HepG2 (cell line): Measurements from ENCODE around the gene MEA1. TPM values are rescaled to one million over a fixed set of nuclear protein-coding genes. Genes with fewer than 3 reads are reported as not detected.
A peak's percentile ranks its signal among the peaks of the same experiment; 100 is the strongest.

Experiments
- CENPX ChIP-seq: sonication (generic); formaldehyde crosslinking; IDR thresholded peaks from 2 replicates; pipeline ENCODE4 v1.9.0; 2021; ENCODE audit warnings: mild to moderate bottlenecking, missing genetic modification reagents, moderate library complexity
- GLI4 ChIP-seq: sonication (generic); formaldehyde crosslinking; IDR thresholded peaks from 2 replicates; pipeline ENCODE4 v1.5.1; 2020; ENCODE audit warnings: missing genetic modification reagents, mild to moderate bottlenecking, moderate library complexity, borderline replicate concordance
- GTF3A ChIP-seq: sonication (generic); formaldehyde crosslinking; conservative IDR thresholded peaks from 2 replicates; pipeline ENCODE4 v1.4.0; 2020; ENCODE audit warnings: mild to moderate bottlenecking, missing genetic modification reagents
- KDM1A ChIP-seq: IDR thresholded peaks from 2 replicates; pipeline ENCODE4 v1.6.1; 2016; ENCODE audit warnings: missing compliant biosample characterization
- KDM4B ChIP-seq: sonication (generic); formaldehyde crosslinking; IDR thresholded peaks from 2 replicates; pipeline ENCODE4 v1.4.0; 2020; ENCODE audit warnings: missing genetic modification reagents
- KLF11 ChIP-seq: IDR thresholded peaks from 2 replicates; pipeline ENCODE4 v1.6.1; 2016; ENCODE audit warnings: missing compliant biosample characterization
- KLF6 ChIP-seq: IDR thresholded peaks from 2 replicates; pipeline ENCODE4 v1.8.0; 2016; ENCODE audit warnings: missing biosample characterization, missing genetic modification reagents
- MAFF ChIP-seq: IDR thresholded peaks from 2 replicates; pipeline ENCODE4 v1.6.1; 2011; ENCODE audit warnings: low read depth, low read length, improper control_type of control experiment
- MED8 ChIP-seq: sonication (generic); formaldehyde crosslinking; IDR thresholded peaks from 2 replicates; pipeline ENCODE4 v1.8.1; 2023; ENCODE audit warnings: mild to moderate bottlenecking, missing genetic modification reagents; ENCODE audit not compliant: insufficient replicate concordance
- NONO ChIP-seq, 2 experiments: fragments of 450-650 bp in 1 of 2; sonication (generic) in 1 of 2; formaldehyde crosslinking in 1 of 2; IDR thresholded peaks in 1 of 2; conservative IDR thresholded peaks in 1 of 2; 2 replicates each; pipeline versions ENCODE4 v1.6.1 to v1.8.0; 2017 to 2022; ENCODE audit warnings: mild to moderate bottlenecking in 1 of 2, missing genetic modification reagents in 1 of 2, moderate library complexity in 1 of 2
- ONECUT2 ChIP-seq: sonication (generic); formaldehyde crosslinking; IDR thresholded peaks from 2 replicates; pipeline ENCODE4 v1.4.0; 2020; ENCODE audit warnings: missing genetic modification reagents
- RARA ChIP-seq: IDR thresholded peaks from 2 replicates; pipeline ENCODE4 v1.6.1; 2016; ENCODE audit warnings: missing genetic modification reagents, missing compliant biosample characterization
- RFXANK ChIP-seq: IDR thresholded peaks from 2 replicates; pipeline ENCODE4 v1.6.1; 2016
- SIX1 ChIP-seq: sonication (generic); formaldehyde crosslinking; IDR thresholded peaks from 2 replicates; pipeline ENCODE4 v1.4.0; 2020; ENCODE audit warnings: missing genetic modification reagents, borderline replicate concordance
- ZFY ChIP-seq: sonication (generic); formaldehyde crosslinking; IDR thresholded peaks from 2 replicates; pipeline ENCODE4 v1.4.0; 2020; ENCODE audit warnings: missing genetic modification reagents
- ZNF205 ChIP-seq: IDR thresholded peaks from 2 replicates; pipeline ENCODE4 v1.6.1; 2018; ENCODE audit warnings: missing biosample characterization, missing genetic modification reagents
- ZNF331 ChIP-seq: sonication (generic); formaldehyde crosslinking; IDR thresholded peaks from 2 replicates; pipeline ENCODE4 v1.4.0; 2020; ENCODE audit warnings: missing genetic modification reagents
- ZNF44 ChIP-seq: sonication (generic); formaldehyde crosslinking; IDR thresholded peaks from 2 replicates; pipeline ENCODE4 v1.5.1; 2020; ENCODE audit warnings: mild to moderate bottlenecking, missing genetic modification reagents
- ZNF567 ChIP-seq: sonication (generic); formaldehyde crosslinking; IDR thresholded peaks from 2 replicates; pipeline ENCODE4 v1.8.1; 2023; ENCODE audit warnings: mild to moderate bottlenecking, missing genetic modification reagents, borderline replicate concordance
- ZNF619 ChIP-seq: sonication (generic); formaldehyde crosslinking; IDR thresholded peaks from 2 replicates; pipeline ENCODE4 v1.4.0; 2020; ENCODE audit warnings: mild to moderate bottlenecking, missing genetic modification reagents
- ZNF7 ChIP-seq: IDR thresholded peaks from 2 replicates; pipeline ENCODE4 v1.6.1; 2016; ENCODE audit warnings: missing biosample characterization, missing genetic modification reagents
- ZNF816 ChIP-seq: sonication (generic); formaldehyde crosslinking; IDR thresholded peaks from 2 replicates; pipeline ENCODE4 v1.8.0; 2022; ENCODE audit warnings: missing genetic modification reagents, mild to moderate bottlenecking, borderline replicate concordance
- ZNF878 ChIP-seq: sonication (generic); formaldehyde crosslinking; IDR thresholded peaks from 2 replicates; pipeline ENCODE4 v1.8.1; 2023; ENCODE audit warnings: mild to moderate bottlenecking, missing genetic modification reagents, moderate library complexity
- polyA plus RNA-seq, 8 experiments: library from polyadenylated mRNA; depleted of rRNA in 3 of 8; stranded (reverse) in 7 of 8; unstranded in 1 of 8; fragments of >200 nt; fragmentation: Illumina TruSeq in 4 of 8; extraction: Trizol in 4 of 8; gene quantifications; 2 replicates each; pipeline versions ENCODE4 v1.2.1 to v1.2.3, GENCODE V29; 2011 to 2016; ENCODE audit warnings: low read depth in 4 of 8, missing spikeins in 1 of 8, mixed read lengths in 1 of 8; ENCODE audit not compliant: insufficient read depth in 1 of 8
- total RNA-seq, 5 experiments: library from RNA; depleted of rRNA; stranded (reverse); fragments of >200 nt; fragmentation: Illumina TruSeq; extraction: Trizol; gene quantifications; 2 replicates each; pipeline ENCODE4 v1.2.3, GENCODE V29; 2016; ENCODE audit warnings: low read depth in 1 of 5
- TF ChIP-seq, protein P1 (sequence below): sonication (generic); formaldehyde crosslinking; IDR thresholded peaks from 2 replicates; pipeline ENCODE4 v1.4.0; 2020; ENCODE audit warnings: low read depth, mild to moderate bottlenecking, missing genetic modification reagents
- TF ChIP-seq, protein P2 (sequence below): sonication (generic); formaldehyde crosslinking; IDR thresholded peaks from 2 replicates; pipeline ENCODE4 v1.5.0; 2020; ENCODE audit warnings: missing genetic modification reagents
- TF ChIP-seq, protein P3 (sequence below): sonication (generic); formaldehyde crosslinking; IDR thresholded peaks from 2 replicates; pipeline ENCODE4 v1.4.0; 2020; ENCODE audit warnings: missing genetic modification reagents
- TF ChIP-seq, protein P4 (sequence below), 2 experiments: sonication (generic) in 1 of 2; formaldehyde crosslinking in 1 of 2; IDR thresholded peaks; 2 replicates each; pipeline versions ENCODE4 v1.5.1 to v1.6.1; 2011 to 2020; ENCODE audit warnings: borderline replicate concordance in 1 of 2, low read depth in 1 of 2, low read length in 1 of 2, mild to moderate bottlenecking in 1 of 2, missing genetic modification reagents in 1 of 2, moderate library complexity in 1 of 2

The MEA1 gene
- total and polyA plus RNA-seq, 2 of the 13 experiments (the other 11 are each of a cell fraction or from before 2014, with no cell fraction given), result 75.6 to 86.2 TPM

- TF ChIP-seq ZNF567 (CRISPR knock-in tag) (peak; percentile 71; the same call in 1 of the 2 replicates), GTF3A (CRISPR knock-in tag) (no peak), ZNF44 (CRISPR knock-in tag) (0 out of 2 replicates have a peak, but pooled peaks have one; percentile 60), GLI4 (CRISPR knock-in tag) (0 out of 2 replicates have a peak, but pooled peaks have one; percentile 27), SIX1 (CRISPR knock-in tag) (no peak), RFXANK (CRISPR knock-in tag) (no peak), NONO (IDR thresholded peaks at IDR 0.05) (no peak), NONO (CRISPR knock-in tag; conservative IDR thresholded peaks at IDR 0.05) (no peak), CENPX (CRISPR knock-in tag) (no peak), MED8 (no peak), MAFF (no peak), KDM4B (CRISPR knock-in tag) (no peak), ZFY (CRISPR knock-in tag) (peak; percentile 39; the same call in 1 of the 2 replicates), KLF11 (no peak), RARA (no peak), ZNF878 (CRISPR knock-in tag) (no peak), ZNF331 (CRISPR knock-in tag) (peak; percentile 61), KDM1A (CRISPR knock-in tag) (no peak), KLF6 (CRISPR knock-in tag) (no peak), ZNF205 (CRISPR knock-in tag) (no peak), ONECUT2 (CRISPR knock-in tag) (no peak), ZNF619 (CRISPR knock-in tag) (0 out of 2 replicates have a peak, but pooled peaks have one; percentile 50), ZNF7 (no peak), ZNF816 (CRISPR knock-in tag) (no peak)
- TF ChIP-seq, protein P1, sequence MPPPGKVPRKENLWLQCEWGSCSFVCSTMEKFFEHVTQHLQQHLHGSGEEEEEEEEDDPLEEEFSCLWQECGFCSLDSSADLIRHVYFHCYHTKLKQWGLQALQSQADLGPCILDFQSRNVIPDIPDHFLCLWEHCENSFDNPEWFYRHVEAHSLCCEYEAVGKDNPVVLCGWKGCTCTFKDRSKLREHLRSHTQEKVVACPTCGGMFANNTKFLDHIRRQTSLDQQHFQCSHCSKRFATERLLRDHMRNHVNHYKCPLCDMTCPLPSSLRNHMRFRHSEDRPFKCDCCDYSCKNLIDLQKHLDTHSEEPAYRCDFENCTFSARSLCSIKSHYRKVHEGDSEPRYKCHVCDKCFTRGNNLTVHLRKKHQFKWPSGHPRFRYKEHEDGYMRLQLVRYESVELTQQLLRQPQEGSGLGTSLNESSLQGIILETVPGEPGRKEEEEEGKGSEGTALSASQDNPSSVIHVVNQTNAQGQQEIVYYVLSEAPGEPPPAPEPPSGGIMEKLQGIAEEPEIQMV, result no peak
- TF ChIP-seq, protein P2, sequence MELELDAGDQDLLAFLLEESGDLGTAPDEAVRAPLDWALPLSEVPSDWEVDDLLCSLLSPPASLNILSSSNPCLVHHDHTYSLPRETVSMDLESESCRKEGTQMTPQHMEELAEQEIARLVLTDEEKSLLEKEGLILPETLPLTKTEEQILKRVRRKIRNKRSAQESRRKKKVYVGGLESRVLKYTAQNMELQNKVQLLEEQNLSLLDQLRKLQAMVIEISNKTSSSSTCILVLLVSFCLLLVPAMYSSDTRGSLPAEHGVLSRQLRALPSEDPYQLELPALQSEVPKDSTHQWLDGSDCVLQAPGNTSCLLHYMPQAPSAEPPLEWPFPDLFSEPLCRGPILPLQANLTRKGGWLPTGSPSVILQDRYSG, result no peak
- TF ChIP-seq, protein P3, sequence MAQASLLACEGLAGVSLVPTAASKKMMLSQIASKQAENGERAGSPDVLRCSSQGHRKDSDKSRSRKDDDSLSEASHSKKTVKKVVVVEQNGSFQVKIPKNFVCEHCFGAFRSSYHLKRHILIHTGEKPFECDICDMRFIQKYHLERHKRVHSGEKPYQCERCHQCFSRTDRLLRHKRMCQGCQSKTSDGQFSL (CRISPR knock-in tag), result no peak
- TF ChIP-seq, protein P4, sequence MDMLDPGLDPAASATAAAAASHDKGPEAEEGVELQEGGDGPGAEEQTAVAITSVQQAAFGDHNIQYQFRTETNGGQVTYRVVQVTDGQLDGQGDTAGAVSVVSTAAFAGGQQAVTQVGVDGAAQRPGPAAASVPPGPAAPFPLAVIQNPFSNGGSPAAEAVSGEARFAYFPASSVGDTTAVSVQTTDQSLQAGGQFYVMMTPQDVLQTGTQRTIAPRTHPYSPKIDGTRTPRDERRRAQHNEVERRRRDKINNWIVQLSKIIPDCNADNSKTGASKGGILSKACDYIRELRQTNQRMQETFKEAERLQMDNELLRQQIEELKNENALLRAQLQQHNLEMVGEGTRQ (IDR thresholded peaks at IDR 0.05; ENCODE audit: low read depth, low read length), result no peak
- TF ChIP-seq, protein P4 (CRISPR knock-in tag; IDR thresholded peaks at IDR 0.05; ENCODE audit: borderline replicate concordance), result no peak
These were observed 47.2 kb upstream of the MEA1 start (continued) for GRCh38 chr6:43060755-43061633.
